ENCODE results near the gene NBDY.
A peak's percentile ranks its signal among the peaks of the same experiment; 100 is the strongest.

The NBDY gene

GRCh38 chrX:56762707-56763555, 33.9 kb downstream of the NBDY start:
- TF ChIP-seq CTCF (IDR thresholded peaks at IDR 0.05; ENCODE audit: insufficient read depth, low read length, poor library complexity, severe bottlenecking): no peak
- DNase-seq (ENCODE audit: extremely low read depth, insufficient read length): no peak
- Histone ChIP-seq H3K36me3 (ENCODE audit: control insufficient read depth, insufficient read depth, low read length) (no peaks in the 10 kb centered on the region; the same call in 1 of the 2 replicates), H3K4me3 (replicated peaks; ENCODE audit: low read depth, low read length) (peak overlapping the region; percentile 6; the same call in 1 of the 2 replicates), H3K27me3 (replicated peaks; ENCODE audit: control insufficient read depth, insufficient read depth, low read length) (no peaks in the 10 kb centered on the region)

- peak; percentile 63 for TF ChIP-seq CTCF (IDR thresholded peaks at IDR 0.05; ENCODE audit: insufficient read depth, low read length, poor library complexity, severe bottlenecking)
- peak; percentile 72 for DNase-seq (ENCODE audit: extremely low read depth, insufficient read length)
- Histone ChIP-seq H3K36me3 (ENCODE audit: control insufficient read depth, insufficient read depth, low read length) (no peaks in the 10 kb centered on the region; the same call in 1 of the 2 replicates), H3K4me3 (replicated peaks; ENCODE audit: low read depth, low read length) (peak overlapping the region; percentile 75), H3K27me3 (replicated peaks; ENCODE audit: control insufficient read depth, insufficient read depth, low read length) (no peaks in the 10 kb centered on the region)
Observed at GRCh38 chrX:56763556-56764152, 34.6 kb downstream of the NBDY start.

GRCh38 chrX:56764153-56764974, 35.3 kb downstream of the NBDY start:
- peak; percentile 86 for DNase-seq (ENCODE audit: extremely low read depth, insufficient read length)
- H3K4me3 ChIP-seq (replicated peaks; ENCODE audit: low read depth, low read length): peak overlapping the region; percentile 75

GRCh38 chrX:56764975-56765791, 36.1 kb downstream of the NBDY start:
- no peaks in the 10 kb centered on the region for H3K27me3 ChIP-seq (replicated peaks; ENCODE audit: control insufficient read depth, insufficient read depth, low read length)
- peak overlapping the region; percentile 29 for H3K4me3 ChIP-seq (replicated peaks; ENCODE audit: low read depth, low read length)
- DNase-seq (ENCODE audit: extremely low read depth, insufficient read length): peak; percentile 53
- TF ChIP-seq CTCF (IDR thresholded peaks at IDR 0.05; ENCODE audit: insufficient read depth, low read length, poor library complexity, severe bottlenecking): peak; percentile 22
- no peaks in the 10 kb centered on the region for H3K36me3 ChIP-seq (ENCODE audit: control insufficient read depth, insufficient read depth, low read length)

More at GRCh38 chrX:56764153-56764974, 35.3 kb downstream of the NBDY start:
- H3K36me3 ChIP-seq (ENCODE audit: control insufficient read depth, insufficient read depth, low read length): no peaks in the 10 kb centered on the region
- no peaks in the 10 kb centered on the region for H3K27me3 ChIP-seq (replicated peaks; ENCODE audit: control insufficient read depth, insufficient read depth, low read length)
- TF ChIP-seq CTCF (IDR thresholded peaks at IDR 0.05; ENCODE audit: insufficient read depth, low read length, poor library complexity, severe bottlenecking): peak; percentile 51
